SK-N-DZ (cell line): ENCODE results near the gene AGER.
"Not testable (repeated sequence)": the region's sequence is repeated elsewhere in the genome, so short reads cannot be mapped to it uniquely, and the experiment has no call there.

Experiments used
- DNase-seq: peaks from one replicate; pipeline ENCODE4 v3.0.0-alpha.2; 2015; ENCODE audit warnings: low spot score
- small RNA-seq, 2 experiments: library from RNA; depleted of rRNA; stranded (forward); fragments of <200 nt; gene quantifications; one replicate each; pipeline ENCODE3, GENCODE V24; 2014

Gene AGER

GRCh38 chr6:32149932-32150870 is 33.9 kb downstream of the AGER start:
- no peak for DNase-seq

GRCh38 chr6:32149092-32149755 is 34.8 kb downstream of the AGER start:
- no peak for DNase-seq

- DNase-seq, result no peak
Observed at GRCh38 chr6:32148289-32149091, 35.6 kb downstream of the AGER start.

- DNase-seq, result no peak
Observed at GRCh38 chr6:32147401-32148132, 36.5 kb downstream of the AGER start.

DNA sequence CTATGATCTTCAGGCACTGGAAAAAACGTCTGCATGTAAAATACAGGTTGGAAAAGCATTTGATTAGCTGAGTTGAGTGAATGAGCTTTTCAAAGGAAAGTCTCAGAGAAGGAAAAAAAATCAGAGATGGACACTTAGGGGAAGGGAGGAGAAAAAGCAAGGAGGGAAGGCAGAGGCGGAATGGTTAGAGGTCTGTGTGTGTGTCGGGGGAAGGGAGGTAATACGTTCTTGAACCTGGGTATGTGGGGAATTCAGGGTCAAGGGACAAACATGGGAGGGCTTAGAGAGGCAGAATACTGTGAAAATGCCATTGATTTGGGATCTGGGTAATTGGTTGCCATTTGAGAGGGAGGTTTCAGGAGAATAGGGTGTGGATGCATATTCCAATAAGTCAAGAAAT is 37.4 kb downstream of the AGER start:
- no peak for DNase-seq

DNA sequence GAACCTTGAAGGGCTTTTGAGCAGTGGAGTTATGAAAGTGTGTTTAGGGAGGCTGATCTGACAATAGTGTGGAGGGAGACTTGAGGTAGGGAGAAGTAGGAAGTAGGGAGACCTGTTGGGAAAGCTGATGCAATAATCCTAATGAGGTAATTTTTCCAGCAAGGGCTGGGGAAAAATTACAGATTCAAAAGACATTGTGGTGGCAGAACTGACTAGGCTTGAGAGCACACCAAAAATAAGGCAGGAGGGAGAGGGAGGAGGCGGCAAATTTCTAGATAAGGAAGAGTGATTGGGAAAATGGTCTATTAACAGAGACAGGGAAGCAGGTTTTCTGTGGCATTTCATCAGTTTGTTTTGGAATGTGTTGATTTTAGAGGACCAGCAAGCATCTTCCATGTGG is 37.8 kb downstream of the AGER start:
- DNase-seq, result no peak

GRCh38 chr6:32144238-32144637 is 39.8 kb downstream of the AGER start:
- DNase-seq, result not testable (repeated sequence)

- DNase-seq, result no peak
Observed at GRCh38 chr6:32140420-32141046, 43.5 kb downstream of the AGER start.

DNA sequence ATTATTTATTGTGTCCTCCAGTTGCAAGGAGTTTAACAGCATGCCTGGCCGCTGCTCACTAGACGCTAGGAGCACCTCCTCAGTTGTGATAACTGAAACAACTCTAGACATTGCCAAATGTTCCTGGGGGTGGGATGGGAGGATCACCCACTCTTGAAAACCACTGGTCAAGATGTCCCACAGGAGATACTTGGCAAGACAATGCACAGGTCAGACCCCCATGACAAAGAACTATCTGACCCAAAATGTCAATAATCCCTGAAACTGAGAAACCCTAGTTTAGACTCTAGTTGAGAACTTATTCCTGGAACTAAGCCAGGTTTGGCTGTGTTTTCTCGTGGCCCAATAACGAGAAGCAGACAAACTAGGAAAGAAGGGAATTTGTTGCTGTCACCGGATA is 44.5 kb downstream of the AGER start:
- no peak for DNase-seq

DNA sequence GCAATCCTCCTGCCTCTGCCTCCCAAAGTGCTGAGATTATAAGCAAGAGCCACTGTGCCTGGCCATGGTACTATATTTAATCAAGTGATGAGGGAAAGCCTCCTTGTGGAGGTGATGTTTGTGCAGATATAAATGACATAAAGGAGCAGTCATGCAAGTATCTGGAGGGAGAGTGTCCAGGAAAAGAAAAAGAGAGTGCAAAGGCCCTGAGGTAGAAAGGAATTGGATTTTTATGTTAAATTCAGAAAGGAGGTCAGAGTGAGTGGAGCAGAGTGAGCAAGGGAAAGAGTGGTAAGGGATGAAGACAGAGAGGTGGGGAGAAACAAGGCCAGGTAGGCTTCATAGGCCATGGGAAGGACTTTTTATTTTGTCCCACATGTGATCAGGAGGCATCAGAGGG is 46.6 kb downstream of the AGER start:
- DNase-seq, result no peak

DNA sequence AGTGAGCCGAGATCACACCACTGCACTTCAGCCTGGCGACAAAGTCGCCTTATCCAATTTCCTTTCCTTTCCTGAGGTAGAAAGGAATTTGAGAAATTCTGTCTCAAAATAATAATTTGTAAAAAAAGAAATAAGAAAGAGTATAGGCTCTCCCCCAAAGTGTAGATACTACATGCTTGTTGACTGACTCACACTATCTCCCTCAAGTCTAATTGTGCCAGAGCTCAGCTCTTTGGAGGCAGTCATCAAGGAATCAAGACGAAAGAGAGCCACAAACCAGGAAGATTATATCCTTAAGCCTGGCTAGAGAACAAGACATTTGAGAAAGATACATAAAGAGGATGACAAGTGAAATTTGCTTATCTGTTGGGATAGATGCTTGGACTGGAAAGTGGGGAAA is 50.3 kb downstream of the AGER start:
- no peak for DNase-seq

DNA sequence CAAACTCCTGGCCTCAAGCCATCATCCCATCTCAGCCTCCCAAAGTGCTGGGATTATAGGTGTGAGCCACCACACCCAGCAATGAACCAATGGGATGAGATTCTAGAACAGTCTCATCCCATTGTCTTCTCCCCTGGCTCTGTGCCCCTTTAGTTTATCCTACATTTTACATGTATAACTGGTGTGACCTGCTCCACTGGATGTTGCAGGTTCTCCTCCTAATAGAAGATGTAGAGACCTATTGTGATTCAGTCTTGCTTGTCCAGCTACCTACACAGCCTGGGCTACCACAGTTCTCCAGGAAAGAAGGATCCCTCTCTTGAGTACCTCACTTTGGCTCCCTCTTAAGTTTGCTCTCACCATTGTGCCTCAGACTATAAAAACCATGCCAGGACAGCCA is 51.9 kb downstream of the AGER start:
- DNase-seq, result no peak

GRCh38 chr6:32131439-32131948 is 52.6 kb downstream of the AGER start:
- no peak for DNase-seq

Small RNAs within 50 kb of the gene (small RNA-seq; reads per million reads assigned to genes)
- gene AL662884.1 (0 reads per million in 2 experiments), gene MIR6833 (0 reads per million in 2 experiments)
